ENCODE data around the gene LSM14A.
"Not testable (repeated sequence)": the region's sequence is repeated elsewhere in the genome, so short reads cannot be mapped to it uniquely, and the experiment has no call there.

- not testable (repeated sequence) for TF ChIP-seq SPI1, POLR2AphosphoS5, POLR2A (IDR thresholded peaks at IDR 0.05; ENCODE audit: low read depth, low read length)
Observed at GRCh38 chr19:34161902-34162301, 10.4 kb upstream of the LSM14A start.

All from GM12891 (cell line).